Fibroblast of lung (primary cell): Measurements from ENCODE around the gene RPS27.

ENCODE experiments used
- CTCF ChIP-seq, 2 donors: IDR thresholded peaks in 1 of 2; conservative IDR thresholded peaks in 1 of 2; 1 replicate in 1 of 2; 2 replicates in 1 of 2; pipeline ENCODE4 v1.5.1; 2011 to 2012; ENCODE audit warnings: low read length in 2 of 2, control low read depth in 1 of 2, inconsistent platforms in 1 of 2, low read depth in 1 of 2, mild to moderate bottlenecking in 1 of 2
- EZH2 ChIP-seq: IDR thresholded peaks from 2 replicates; pipeline ENCODE4 v1.5.1; 2012; ENCODE audit warnings: low read length, control low read depth, mild to moderate bottlenecking; ENCODE audit errors: missing control alignments

GRCh38 chr1:153968000-153968363 is 22.6 kb upstream of the RPS27 start:
- TF ChIP-seq CTCF (conservative IDR thresholded peaks at IDR 0.05 in 1 of 2, IDR thresholded peaks at IDR 0.05 in 1 of 2; ENCODE audit: low read depth in 1 of 2, low read length in 2 of 2) (no peak), EZH2 (no peak)
